Stimulated activated naive B cell treated with anti-CD40 and anti-IgM and Interleukin-4, amounts not matched to agents 10 μg/mL and 1 μg/mL and 100 μg/mL, for 72 hours (primary cell): ENCODE results near the gene STAT5A.

Experiments used
- ATAC-seq, 2 donors: fragments of 150-1000 bp; cut with Tn5 transposase; replicated peaks; 2 replicates each; pipeline ENCODE4 v1.10.0; 2021; ENCODE audit warnings: moderate library complexity in 1 of 2
- DNase-seq: peaks from one replicate; pipeline ENCODE4 v3.0.0; 2021
- H3K27ac Mint-ChIP-seq: one replicate; pipeline ENCODE4 v1.8.0; 2022; ENCODE audit warnings: mild to moderate bottlenecking, mixed read lengths
- H3K27me3 Mint-ChIP-seq, 2 donors: one replicate each; pipeline ENCODE4 v1.8.0; 2022; ENCODE audit warnings: mixed read lengths in 2 of 2
- H3K36me3 Mint-ChIP-seq, 2 donors: one replicate each; pipeline ENCODE4 v1.8.0; 2022; ENCODE audit warnings: mixed read lengths in 2 of 2, mild to moderate bottlenecking in 1 of 2
- H3K4me1 Mint-ChIP-seq, 2 donors: one replicate each; pipeline ENCODE4 v1.8.0; 2022; ENCODE audit warnings: mixed read lengths in 2 of 2, mild to moderate bottlenecking in 1 of 2
- H3K4me3 Mint-ChIP-seq, 2 donors: one replicate each; pipeline ENCODE4 v1.8.0; 2022; ENCODE audit warnings: mild to moderate bottlenecking in 2 of 2, mixed read lengths in 2 of 2, moderate library complexity in 1 of 2
- H3K9me3 Mint-ChIP-seq, 2 donors: one replicate each; pipeline ENCODE4 v1.8.0; 2022; ENCODE audit warnings: mixed read lengths in 2 of 2, mild to moderate bottlenecking in 1 of 2

STAT5A gene

GRCh38 chr17:42329025-42329976 lies 41.0 kb downstream of the STAT5A start:
- no peaks in the 10 kb centered on the region for H3K9me3 Mint-ChIP-seq
- peak overlapping the region; percentile 77 for H3K27ac Mint-ChIP-seq
- H3K4me3 Mint-ChIP-seq = no peak overlapping the region
- peaks cover 28 to 54% of the 10 kb centered on the region in 2 donors for H3K36me3 Mint-ChIP-seq
- H3K4me1 Mint-ChIP-seq = peaks cover 9 to 10% of the 10 kb centered on the region in 2 donors
- DNase-seq (no peak), ATAC-seq (no peak)
- H3K27me3 Mint-ChIP-seq = no peaks in the 10 kb centered on the region

- Mint-ChIP-seq H3K4me3 (peak overlapping the region in 1 of 2 donors; percentile 11), H3K4me1 (peaks cover 9 to 10% of the 10 kb centered on the region in 2 donors), H3K27ac (peak overlapping the region; percentile 76), H3K36me3 (peaks cover 35 to 62% of the 10 kb centered on the region in 2 donors), H3K27me3 (no peaks in the 10 kb centered on the region), H3K9me3 (no peaks in the 10 kb centered on the region)
- no peak for DNase-seq
- ATAC-seq = peak; percentile 58 to 73
Measured at GRCh38 chr17:42333053-42333452, 44.8 kb downstream of the STAT5A start.

GRCh38 chr17:42334677-42335076 lies 46.4 kb downstream of the STAT5A start:
- H3K27ac Mint-ChIP-seq = no peak overlapping the region

GRCh38 chr17:42337442-42337841 lies 49.1 kb downstream of the STAT5A start:
- ATAC-seq = peak; percentile 56 to 60
- no peak for DNase-seq
- Mint-ChIP-seq H3K27ac (no peak overlapping the region), H3K4me1 (peaks cover 23 to 31% of the 10 kb centered on the region in 2 donors), H3K9me3 (no peaks in the 10 kb centered on the region), H3K4me3 (no peak overlapping the region), H3K36me3 (peaks cover 44 to 64% of the 10 kb centered on the region in 2 donors), H3K27me3 (no peaks in the 10 kb centered on the region)

More at GRCh38 chr17:42334677-42335076, 46.4 kb downstream of the STAT5A start:
- no peaks in the 10 kb centered on the region for H3K9me3 Mint-ChIP-seq
- no peaks in the 10 kb centered on the region for H3K27me3 Mint-ChIP-seq
- DNase-seq (no peak), ATAC-seq (no peak)
- H3K4me1 Mint-ChIP-seq = peaks cover 10 to 14% of the 10 kb centered on the region in 2 donors
- no peak overlapping the region for H3K4me3 Mint-ChIP-seq
- peaks cover 44 to 62% of the 10 kb centered on the region in 2 donors for H3K36me3 Mint-ChIP-seq

GRCh38 chr17:42338427-42338985 lies 50.2 kb downstream of the STAT5A start:
- Mint-ChIP-seq H3K36me3 (peaks cover 46 to 59% of the 10 kb centered on the region in 2 donors), H3K4me1 (peaks cover 22 to 30% of the 10 kb centered on the region in 2 donors), H3K4me3 (no peak overlapping the region), H3K27me3 (no peaks in the 10 kb centered on the region), H3K27ac (peak overlapping the region; percentile 25), H3K9me3 (no peaks in the 10 kb centered on the region)
- DNase-seq (no peak), ATAC-seq (no peak)

- Mint-ChIP-seq H3K9me3 (no peaks in the 10 kb centered on the region), H3K4me3 (no peak overlapping the region), H3K27ac (peak overlapping the region; percentile 81), H3K27me3 (no peaks in the 10 kb centered on the region), H3K4me1 (peaks cover 20 to 26% of the 10 kb centered on the region in 2 donors), H3K36me3 (peaks cover 48 to 58% of the 10 kb centered on the region in 2 donors)
- no peak for DNase-seq
- ATAC-seq = no peak
Measured at GRCh38 chr17:42339221-42339620, 50.9 kb downstream of the STAT5A start.

GRCh38 chr17:42340691-42341127 lies 52.4 kb downstream of the STAT5A start:
- Mint-ChIP-seq H3K9me3 (no peaks in the 10 kb centered on the region), H3K4me3 (peak overlapping the region in 1 of 2 donors; percentile 7), H3K36me3 (peaks cover 48 to 57% of the 10 kb centered on the region in 2 donors), H3K27me3 (no peaks in the 10 kb centered on the region), H3K4me1 (peaks cover 20 to 26% of the 10 kb centered on the region in 2 donors), H3K27ac (peak overlapping the region; percentile 68)
- DNase-seq (no peak), ATAC-seq (peak; percentile 74 to 79)

- H3K27me3 Mint-ChIP-seq = no peaks in the 10 kb centered on the region
- peak; percentile 6 to 11 for ATAC-seq
- peaks cover 22 to 26% of the 10 kb centered on the region in 2 donors for H3K4me1 Mint-ChIP-seq
- no peaks in the 10 kb centered on the region for H3K9me3 Mint-ChIP-seq
- H3K27ac Mint-ChIP-seq = peak overlapping the region; percentile 68
- DNase-seq = no peak
- peak overlapping the region in 1 of 2 donors; percentile 7 for H3K4me3 Mint-ChIP-seq
- H3K36me3 Mint-ChIP-seq = peaks cover 49 to 59% of the 10 kb centered on the region in 2 donors
Measured at GRCh38 chr17:42341568-42341967, 53.3 kb downstream of the STAT5A start.

GRCh38 chr17:42342242-42343008 lies 54.1 kb downstream of the STAT5A start:
- Mint-ChIP-seq H3K27me3 (no peaks in the 10 kb centered on the region), H3K4me3 (no peak overlapping the region), H3K4me1 (peaks cover 23 to 27% of the 10 kb centered on the region in 2 donors), H3K36me3 (peaks cover 45 to 60% of the 10 kb centered on the region in 2 donors), H3K27ac (peak overlapping the region; percentile 59), H3K9me3 (no peaks in the 10 kb centered on the region)
- DNase-seq (no peak), ATAC-seq (no peak)

- Mint-ChIP-seq H3K4me1 (peaks cover 26 to 52% of the 10 kb centered on the region in 2 donors), H3K9me3 (no peaks in the 10 kb centered on the region), H3K27ac (no peak overlapping the region), H3K36me3 (peaks cover 42 to 54% of the 10 kb centered on the region in 2 donors), H3K4me3 (no peak overlapping the region), H3K27me3 (no peaks in the 10 kb centered on the region)
- no peak for ATAC-seq
- DNase-seq = no peak
Measured at GRCh38 chr17:42345396-42346073, 57.2 kb downstream of the STAT5A start.

- ATAC-seq = no peak
- DNase-seq = no peak
- no peak overlapping the region for H3K4me3 Mint-ChIP-seq
- H3K27me3 Mint-ChIP-seq = no peaks in the 10 kb centered on the region
- peaks cover 36 to 44% of the 10 kb centered on the region in 2 donors for H3K36me3 Mint-ChIP-seq
- no peaks in the 10 kb centered on the region for H3K9me3 Mint-ChIP-seq
- H3K27ac Mint-ChIP-seq = peak overlapping the region; percentile 67
- peaks cover 17 to 42% of the 10 kb centered on the region in 2 donors for H3K4me1 Mint-ChIP-seq
Measured at GRCh38 chr17:42346481-42346880, 58.2 kb downstream of the STAT5A start.

GRCh38 chr17:42347198-42347597 lies 58.9 kb downstream of the STAT5A start:
- peaks cover 17 to 35% of the 10 kb centered on the region in 2 donors for H3K4me1 Mint-ChIP-seq
- H3K9me3 Mint-ChIP-seq = no peaks in the 10 kb centered on the region
- peaks cover 35 to 42% of the 10 kb centered on the region in 2 donors for H3K36me3 Mint-ChIP-seq
- DNase-seq (no peak), ATAC-seq (no peak)
- no peak overlapping the region for H3K27ac Mint-ChIP-seq
- no peaks in the 10 kb centered on the region for H3K27me3 Mint-ChIP-seq
- no peak overlapping the region for H3K4me3 Mint-ChIP-seq

- no peak overlapping the region for H3K4me3 Mint-ChIP-seq
- H3K27ac Mint-ChIP-seq = peak overlapping the region; percentile 78
- H3K36me3 Mint-ChIP-seq = peaks cover 31 to 38% of the 10 kb centered on the region in 2 donors
- H3K4me1 Mint-ChIP-seq = peaks cover 16 to 31% of the 10 kb centered on the region in 2 donors
- no peaks in the 10 kb centered on the region for H3K27me3 Mint-ChIP-seq
- no peaks in the 10 kb centered on the region for H3K9me3 Mint-ChIP-seq
- ATAC-seq = no peak
- DNase-seq = no peak
Measured at GRCh38 chr17:42347606-42348005, 59.3 kb downstream of the STAT5A start.
